Measurements from ENCODE around the gene CLEC1A.

DNA sequence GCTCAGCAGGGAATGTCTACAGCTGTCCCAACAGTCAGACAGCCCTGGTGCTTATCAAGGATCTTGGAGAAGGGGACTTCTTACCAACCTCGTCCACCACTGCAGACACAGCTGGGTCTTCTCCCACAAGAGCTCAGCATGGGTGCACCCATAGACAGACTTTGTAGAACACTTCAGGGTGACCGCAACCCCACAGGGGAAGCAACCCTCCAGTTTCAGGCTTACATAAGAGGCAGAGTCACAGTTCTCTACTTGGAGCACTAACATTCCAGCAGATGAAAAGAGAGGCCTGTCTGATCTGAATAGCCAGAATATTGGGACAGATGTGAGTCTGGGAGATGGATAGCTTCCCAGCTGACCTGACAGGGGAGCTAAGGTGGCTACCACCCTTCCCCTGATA, 3.5 kb upstream of the CLEC1A start:
- TF ChIP-seq, protein P1, sequence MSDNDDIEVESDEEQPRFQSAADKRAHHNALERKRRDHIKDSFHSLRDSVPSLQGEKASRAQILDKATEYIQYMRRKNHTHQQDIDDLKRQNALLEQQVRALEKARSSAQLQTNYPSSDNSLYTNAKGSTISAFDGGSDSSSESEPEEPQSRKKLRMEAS (IDR thresholded peaks at IDR 0.05), result no peak
- TF ChIP-seq, protein P2, sequence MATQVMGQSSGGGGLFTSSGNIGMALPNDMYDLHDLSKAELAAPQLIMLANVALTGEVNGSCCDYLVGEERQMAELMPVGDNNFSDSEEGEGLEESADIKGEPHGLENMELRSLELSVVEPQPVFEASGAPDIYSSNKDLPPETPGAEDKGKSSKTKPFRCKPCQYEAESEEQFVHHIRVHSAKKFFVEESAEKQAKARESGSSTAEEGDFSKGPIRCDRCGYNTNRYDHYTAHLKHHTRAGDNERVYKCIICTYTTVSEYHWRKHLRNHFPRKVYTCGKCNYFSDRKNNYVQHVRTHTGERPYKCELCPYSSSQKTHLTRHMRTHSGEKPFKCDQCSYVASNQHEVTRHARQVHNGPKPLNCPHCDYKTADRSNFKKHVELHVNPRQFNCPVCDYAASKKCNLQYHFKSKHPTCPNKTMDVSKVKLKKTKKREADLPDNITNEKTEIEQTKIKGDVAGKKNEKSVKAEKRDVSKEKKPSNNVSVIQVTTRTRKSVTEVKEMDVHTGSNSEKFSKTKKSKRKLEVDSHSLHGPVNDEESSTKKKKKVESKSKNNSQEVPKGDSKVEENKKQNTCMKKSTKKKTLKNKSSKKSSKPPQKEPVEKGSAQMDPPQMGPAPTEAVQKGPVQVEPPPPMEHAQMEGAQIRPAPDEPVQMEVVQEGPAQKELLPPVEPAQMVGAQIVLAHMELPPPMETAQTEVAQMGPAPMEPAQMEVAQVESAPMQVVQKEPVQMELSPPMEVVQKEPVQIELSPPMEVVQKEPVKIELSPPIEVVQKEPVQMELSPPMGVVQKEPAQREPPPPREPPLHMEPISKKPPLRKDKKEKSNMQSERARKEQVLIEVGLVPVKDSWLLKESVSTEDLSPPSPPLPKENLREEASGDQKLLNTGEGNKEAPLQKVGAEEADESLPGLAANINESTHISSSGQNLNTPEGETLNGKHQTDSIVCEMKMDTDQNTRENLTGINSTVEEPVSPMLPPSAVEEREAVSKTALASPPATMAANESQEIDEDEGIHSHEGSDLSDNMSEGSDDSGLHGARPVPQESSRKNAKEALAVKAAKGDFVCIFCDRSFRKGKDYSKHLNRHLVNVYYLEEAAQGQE (IDR thresholded peaks at IDR 0.05; ENCODE audit: low read depth), result no peak
- TF ChIP-seq, protein P3, sequence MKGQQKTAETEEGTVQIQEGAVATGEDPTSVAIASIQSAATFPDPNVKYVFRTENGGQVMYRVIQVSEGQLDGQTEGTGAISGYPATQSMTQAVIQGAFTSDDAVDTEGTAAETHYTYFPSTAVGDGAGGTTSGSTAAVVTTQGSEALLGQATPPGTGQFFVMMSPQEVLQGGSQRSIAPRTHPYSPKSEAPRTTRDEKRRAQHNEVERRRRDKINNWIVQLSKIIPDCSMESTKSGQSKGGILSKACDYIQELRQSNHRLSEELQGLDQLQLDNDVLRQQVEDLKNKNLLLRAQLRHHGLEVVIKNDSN (IDR thresholded peaks at IDR 0.05), result no peak
